A673 (cell line): Measurements from ENCODE around the gene LTBP2. TPM values are rescaled to one million over a fixed set of nuclear protein-coding genes. Genes with fewer than 3 reads are reported as not detected.
"Not testable (repeated sequence)": the region's sequence is repeated elsewhere in the genome, so short reads cannot be mapped to it uniquely, and the experiment has no call there.

Experiments
- BruUV-seq: library from RNA; stranded (reverse); fragments of 400-500 nt; replicated peaks from 2 replicates; lab custom pipeline; 2021; lab: Mats Ljungman, UMichigan
- CTCF ChIA-PET: fragments of 300-600 bp; sonication (Branson Sonifier 250); formaldehyde crosslinking; loops from one replicate; lab custom pipeline; 2022; ENCODE audit warnings: antibody characterized with exemption; lab: Charles Lee
- POLR2A ChIA-PET: fragments of 300-600 bp; sonication (Branson Sonifier 250); formaldehyde crosslinking; loops from one replicate; lab custom pipeline; 2022; ENCODE audit warnings: antibody characterized with exemption; ENCODE audit not compliant: low non-redundant PET; lab: Charles Lee
- DNase-seq: peaks from one replicate; pipeline ENCODE4 v3.0.0-alpha.2; 2015; ENCODE audit warnings: low spot score
- H3K27ac ChIP-seq: fragments of 200-600 bp; sonication (generic); 2 replicates; pipeline ENCODE4 v1.5.1; 2016; ENCODE audit warnings: mixed run types, low read depth, mild to moderate bottlenecking, mixed read lengths, antibody characterized with exemption, low read length; ENCODE audit not compliant: poor library complexity, severe bottlenecking
- H3K27me3 ChIP-seq: fragments of 200-600 bp; sonication (generic); replicated peaks from 2 replicates; pipeline ENCODE4 v1.6.1; 2017; ENCODE audit warnings: mixed run types, low read depth, mild to moderate bottlenecking, mixed read lengths, antibody characterized with exemption, low read length; ENCODE audit not compliant: insufficient read depth, poor library complexity
- H3K36me3 ChIP-seq: fragments of 200-600 bp; sonication (generic); 2 replicates; pipeline ENCODE4 v1.6.1; 2016; ENCODE audit warnings: mixed run types, mild to moderate bottlenecking, mixed read lengths, antibody characterized with exemption, low read length; ENCODE audit not compliant: insufficient read depth, poor library complexity, severe bottlenecking
- H3K4me1 ChIP-seq: fragments of 200-600 bp; sonication (generic); 2 replicates; pipeline ENCODE4 v1.6.1; 2017; ENCODE audit warnings: mixed run types, mild to moderate bottlenecking, mixed read lengths, antibody characterized with exemption, low read length; ENCODE audit not compliant: insufficient read depth, poor library complexity, severe bottlenecking
- H3K4me3 ChIP-seq: fragments of 200-600 bp; sonication (generic); 2 replicates; pipeline ENCODE4 v1.5.1; 2016; ENCODE audit warnings: low read depth, mixed run types, mild to moderate bottlenecking, mixed read lengths, low read length; ENCODE audit not compliant: poor library complexity, severe bottlenecking
- H3K9me3 ChIP-seq: fragments of 200-600 bp; sonication (generic); 2 replicates; pipeline ENCODE4 v1.6.1; 2016; ENCODE audit warnings: mixed run types, low read depth, mild to moderate bottlenecking, mixed read lengths, antibody characterized with exemption, low read length; ENCODE audit not compliant: poor library complexity, severe bottlenecking
- CTCF ChIP-seq: fragments of 300-800, 200-600 bp; sonication (generic); conservative IDR thresholded peaks from 2 replicates; pipeline ENCODE4 v1.5.1; 2017; ENCODE audit warnings: low read depth, mild to moderate bottlenecking, antibody characterized with exemption, low read length, moderate library complexity, mixed read lengths
- EZH2 ChIP-seq: fragments of 200-600 bp; sonication (generic); IDR thresholded peaks from 2 replicates; pipeline ENCODE4 v1.6.1; 2017; ENCODE audit warnings: borderline replicate concordance, low read depth, mild to moderate bottlenecking, mixed read lengths, antibody characterized with exemption, low read length; ENCODE audit not compliant: poor library complexity, severe bottlenecking
- intact Hi-C: fragments of 100-400 bp; cut with micrococcal nuclease; formaldehyde crosslinking; loops from one replicate; pipeline ENCODE4 v1.10.0; 2022; ENCODE audit not compliant: unreplicated experiment
- total RNA-seq: library from RNA; stranded (reverse); gene quantifications from 2 replicates; pipeline ENCODE4 v1.2.3, GENCODE V29; 2021

The LTBP2 gene
- total RNA-seq, 1 experiment from 2014 or later, result 0.26 TPM

DNA sequence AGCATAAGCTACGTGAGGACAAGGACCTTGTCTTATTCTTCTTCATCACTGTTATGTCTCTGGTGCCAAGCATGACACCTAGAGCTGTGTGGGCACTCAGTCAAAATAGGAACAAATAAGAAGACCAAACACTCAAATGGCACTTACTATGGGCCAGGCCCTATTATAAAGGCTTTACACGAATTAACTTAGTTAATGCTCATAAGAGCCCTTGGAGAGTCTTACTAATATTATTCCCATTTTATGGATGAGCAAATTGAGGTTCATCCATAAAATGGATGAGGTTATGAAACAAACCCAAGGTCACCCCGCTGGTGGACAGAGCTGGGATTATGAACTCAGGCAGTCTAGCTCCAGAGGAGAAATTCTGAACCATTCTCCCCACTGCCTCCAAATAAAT lies 70.8 kb downstream of the LTBP2 start:
- intact Hi-C loops, result no loop called here
- ChIA-PET POLR2A (no interaction called here), CTCF (no interaction called here)
- Histone ChIP-seq H3K4me1 (no peaks in the 10 kb centered on the region), H3K27me3 (no peaks in the 10 kb centered on the region), H3K36me3 (no peaks in the 10 kb centered on the region), H3K9me3 (no peaks in the 10 kb centered on the region), H3K27ac (no peak overlapping the region), H3K4me3 (no peak overlapping the region)
- BruUV-seq, result no TSS peak
- no peak for DNase-seq
- TF ChIP-seq CTCF (no peak), EZH2 (no peak)

GRCh38 chr14:74539503-74539902 lies 72.5 kb downstream of the LTBP2 start:
- Histone ChIP-seq H3K4me3 (no peak overlapping the region), H3K9me3 (no peaks in the 10 kb centered on the region), H3K27ac (no peak overlapping the region), H3K27me3 (no peaks in the 10 kb centered on the region), H3K36me3 (no peaks in the 10 kb centered on the region), H3K4me1 (no peaks in the 10 kb centered on the region)
- TF ChIP-seq EZH2 (no peak), CTCF (no peak)
- no TSS peak for BruUV-seq
- CTCF ChIA-PET, result no interaction called here
- intact Hi-C loops, result no loop called here
- DNase-seq, result no peak
- POLR2A ChIA-PET, result no interaction called here

DNA sequence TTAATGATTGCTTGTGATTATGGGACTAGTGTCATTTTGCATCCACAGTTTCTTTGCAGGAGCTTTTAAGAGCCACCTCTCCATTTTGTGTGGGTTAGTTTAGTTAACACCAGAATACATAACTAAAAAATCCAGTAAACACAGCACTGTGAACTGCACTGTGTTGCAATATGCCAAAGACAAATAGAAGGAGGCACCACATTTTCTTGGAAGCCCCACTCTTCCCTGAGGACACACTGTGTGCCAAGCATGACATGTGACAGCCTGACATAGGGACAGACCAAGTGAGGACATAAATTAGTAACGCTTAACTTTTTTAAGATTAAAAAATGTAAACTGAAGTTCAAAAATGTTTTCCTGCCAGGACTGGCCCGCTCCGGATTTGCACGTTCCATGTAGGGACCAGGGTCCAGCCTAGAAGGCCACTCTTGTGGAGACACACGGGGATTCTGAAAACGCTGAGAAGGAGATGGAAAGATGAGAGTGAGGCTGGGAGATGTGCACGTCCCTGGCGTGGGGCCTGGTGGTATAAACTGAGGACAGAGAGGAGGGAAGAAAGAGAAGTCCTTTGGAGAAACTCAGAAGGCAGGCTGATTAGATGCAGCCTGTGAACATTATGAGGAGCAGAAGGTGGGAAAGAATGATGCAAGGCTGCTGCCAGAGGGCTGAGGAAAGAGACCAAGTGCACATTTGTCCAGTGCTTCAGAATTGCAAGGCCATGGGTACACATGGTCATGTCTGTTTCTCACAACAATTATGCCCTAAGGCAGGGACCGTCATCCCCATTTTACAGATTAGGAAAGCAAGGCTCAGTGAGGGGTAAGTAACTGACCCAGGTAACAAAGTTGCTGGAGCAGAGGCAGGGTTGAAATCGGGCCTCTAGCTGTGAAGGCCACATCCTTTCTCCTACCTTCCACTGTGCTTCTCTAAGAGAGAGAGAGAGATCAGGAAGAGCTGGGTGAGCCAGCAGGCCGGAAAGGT lies 73.3 kb downstream of the LTBP2 start:
- BruUV-seq, result no TSS peak
- Histone ChIP-seq H3K36me3 (no peaks in the 10 kb centered on the region), H3K4me1 (no peaks in the 10 kb centered on the region), H3K27me3 (no peaks in the 10 kb centered on the region), H3K27ac (no peak overlapping the region), H3K4me3 (no peak overlapping the region), H3K9me3 (no peaks in the 10 kb centered on the region)
- intact Hi-C loops, result no loop called here
- ChIA-PET POLR2A (no interaction called here), CTCF (no interaction called here)
- TF ChIP-seq CTCF, result no peak
- no peak for TF ChIP-seq EZH2
- no peak for DNase-seq

GRCh38 chr14:74536336-74536735 lies 75.7 kb downstream of the LTBP2 start:
- H3K27me3 ChIP-seq, BruUV-seq, CTCF ChIA-PET: not testable (repeated sequence)

More at GRCh38 chr14:74536336-74536735, 75.7 kb downstream of the LTBP2 start:
- H3K36me3 ChIP-seq, H3K4me3 ChIP-seq, POLR2A ChIA-PET, intact Hi-C loops, H3K27ac ChIP-seq, DNase-seq, H3K9me3 ChIP-seq, H3K4me1 ChIP-seq: not testable (repeated sequence)
